IMR-90 (cell line): ENCODE measurements around the gene CCDC150. TPM values are rescaled to one million over a fixed set of nuclear protein-coding genes. Genes with fewer than 3 reads are reported as not detected.

ENCODE experiments used
- ATAC-seq: fragments of 200-7000 bp; cut with Tn5 transposase; 2 replicates; pipeline ENCODE4 v1.9.1; 2020; ENCODE audit warnings: low read depth, mild to moderate bottlenecking, moderate library complexity
- BruUV-seq: library from RNA; stranded (reverse); fragments of 400-500 nt; replicated peaks from 2 replicates; lab custom pipeline; 2021; lab: Mats Ljungman, UMichigan
- CTCF ChIA-PET: fragments of 300-600 bp; formaldehyde crosslinking; extraction: SDS; loops from one replicate; lab custom pipeline; 2021; ENCODE audit warnings: antibody characterized with exemption; lab: Yijun Ruan, JAX
- POLR2A ChIA-PET: fragments of 300-600 bp; sonication (Branson Sonifier 250); formaldehyde crosslinking; loops from one replicate; lab custom pipeline; 2022; ENCODE audit warnings: antibody characterized with exemption; ENCODE audit not compliant: unreplicated experiment; lab: Charles Lee
- DNase-seq: peaks from one replicate; pipeline ENCODE4 v3.0.0; 2013
- H2AFZ ChIP-seq: replicated peaks from 2 replicates; pipeline ENCODE3; 2013; ENCODE audit warnings: low read length, mild to moderate bottlenecking; ENCODE audit not compliant: poor library complexity
- H2AK5ac ChIP-seq: 2 replicates; pipeline ENCODE4 v1.6.1; 2013; ENCODE audit warnings: low read depth, low read length, inconsistent platforms
- H2AK9ac ChIP-seq: replicated peaks from 2 replicates; pipeline ENCODE3; 2013; ENCODE audit warnings: mild to moderate bottlenecking, low read depth, low read length, moderate library complexity; ENCODE audit not compliant: poor library complexity
- H2BK120ac ChIP-seq: 2 replicates; pipeline ENCODE4 v1.6.1; 2013; ENCODE audit warnings: low read depth, low read length, inconsistent platforms
- H2BK15ac ChIP-seq: 3 replicates; pipeline ENCODE4 v1.6.1; 2013; ENCODE audit warnings: low read depth, low read length, inconsistent platforms
- H2BK20ac ChIP-seq: 2 replicates; pipeline ENCODE4 v1.6.1; 2013; ENCODE audit warnings: low read depth, mild to moderate bottlenecking, inconsistent platforms, low read length, moderate library complexity
- H2BK5ac ChIP-seq: 2 replicates; pipeline ENCODE4 v1.6.1; 2013; ENCODE audit warnings: mild to moderate bottlenecking, low read depth, low read length, inconsistent platforms; ENCODE audit not compliant: poor library complexity, severe bottlenecking
- H3K14ac ChIP-seq: replicated peaks from 2 replicates; pipeline ENCODE4 v1.6.1; 2013; ENCODE audit warnings: low read depth, low read length, inconsistent platforms
- H3K18ac ChIP-seq: 2 replicates; pipeline ENCODE4 v1.6.1; 2013; ENCODE audit warnings: low read depth, low read length, control low read depth
- H3K23ac ChIP-seq: 2 replicates; pipeline ENCODE4 v1.6.1; 2013; ENCODE audit warnings: low read depth, low read length, inconsistent platforms
- H3K27ac ChIP-seq: 2 replicates; pipeline ENCODE4 v1.5.1; 2013; ENCODE audit warnings: mild to moderate bottlenecking, control low read depth, low read length; ENCODE audit not compliant: insufficient read depth
- H3K27me3 ChIP-seq: 2 replicates; pipeline ENCODE4 v1.6.1; 2013; ENCODE audit warnings: low read length; ENCODE audit not compliant: control insufficient read depth, insufficient read depth
- H3K36me3 ChIP-seq: 2 replicates; pipeline ENCODE4 v1.6.1; 2013; ENCODE audit warnings: low read length, mixed read lengths; ENCODE audit not compliant: control insufficient read depth, insufficient read depth
- H3K4ac ChIP-seq: 2 replicates; pipeline ENCODE4 v1.6.1; 2013; ENCODE audit warnings: low read depth, low read length, inconsistent platforms
- H3K4me1 ChIP-seq: 2 replicates; pipeline ENCODE4 v1.6.1; 2013; ENCODE audit warnings: low read length, mixed read lengths; ENCODE audit not compliant: control insufficient read depth, insufficient read depth
- H3K4me2 ChIP-seq: 2 replicates; pipeline ENCODE4 v1.6.1; 2013; ENCODE audit warnings: low read depth, mild to moderate bottlenecking, control low read depth, low read length, moderate library complexity
- H3K4me3 ChIP-seq: 2 replicates; pipeline ENCODE4 v1.5.1; 2013; ENCODE audit warnings: low read depth, mild to moderate bottlenecking, control low read depth, low read length, moderate library complexity; ENCODE audit not compliant: insufficient read depth
- H3K56ac ChIP-seq: 2 replicates; pipeline ENCODE4 v1.6.1; 2013; ENCODE audit warnings: low read length, inconsistent platforms; ENCODE audit not compliant: insufficient read depth; ENCODE audit errors: extremely low read depth
- H3K79me1 ChIP-seq, 2 experiments: 2 replicates each; pipeline ENCODE4 v1.6.1; 2013; ENCODE audit warnings: low read length in 2 of 2, inconsistent platforms in 1 of 2, low read depth in 1 of 2
- H3K9ac ChIP-seq: 2 replicates; pipeline ENCODE4 v1.6.1; 2013; ENCODE audit warnings: low read depth, low read length, control low read depth
- H3K9me1 ChIP-seq: 2 replicates; pipeline ENCODE4 v1.6.1; 2013; ENCODE audit warnings: low read length, inconsistent platforms; ENCODE audit not compliant: insufficient read depth
- H3K9me3 ChIP-seq: 2 replicates; pipeline ENCODE4 v1.6.1; 2013; ENCODE audit warnings: low read length; ENCODE audit not compliant: control insufficient read depth, insufficient read depth
- H4K20me1 ChIP-seq: 2 replicates; pipeline ENCODE4 v1.6.1; 2013; ENCODE audit warnings: low read length, inconsistent platforms; ENCODE audit not compliant: insufficient read depth
- H4K5ac ChIP-seq: 2 replicates; pipeline ENCODE4 v1.6.1; 2013; ENCODE audit warnings: mild to moderate bottlenecking, low read depth, low read length, control low read depth
- H4K8ac ChIP-seq, 2 experiments: 2 replicates each; pipeline ENCODE4 v1.6.1; 2013; ENCODE audit warnings: low read depth in 2 of 2, low read length in 2 of 2, control low read depth in 1 of 2, inconsistent platforms in 1 of 2
- H4K91ac ChIP-seq: 2 replicates; pipeline ENCODE4 v1.6.1; 2013; ENCODE audit warnings: low read depth, low read length, inconsistent platforms; ENCODE audit not compliant: insufficient read depth
- BHLHE40 ChIP-seq: fragments of 150-350 bp; IDR thresholded peaks from 2 replicates; pipeline ENCODE4 v1.6.1; 2016; ENCODE audit warnings: mild to moderate bottlenecking, low read depth, low read length
- CEBPB ChIP-seq: IDR thresholded peaks from 2 replicates; pipeline ENCODE4 v1.6.1; 2012; ENCODE audit warnings: low read depth, low read length, improper control_type of control experiment
- CHD1 ChIP-seq: IDR thresholded peaks from 2 replicates; pipeline ENCODE4 v1.6.1; 2012; ENCODE audit warnings: low read depth, low read length, improper control_type of control experiment
- FOS ChIP-seq: fragments of 150-350 bp; IDR thresholded peaks from 2 replicates; pipeline ENCODE4 v1.6.1; 2016; ENCODE audit warnings: low read depth, low read length
- MAFK ChIP-seq: IDR thresholded peaks from 2 replicates; pipeline ENCODE4 v1.6.1; 2012; ENCODE audit warnings: low read depth, low read length, improper control_type of control experiment
- MAZ ChIP-seq: IDR thresholded peaks from 2 replicates; pipeline ENCODE4 v1.6.1; 2012; ENCODE audit warnings: low read depth, mild to moderate bottlenecking, low read length, improper control_type of control experiment, moderate library complexity, borderline replicate concordance
- MXI1 ChIP-seq: IDR thresholded peaks from 2 replicates; pipeline ENCODE4 v1.6.1; 2012; ENCODE audit warnings: low read depth, mild to moderate bottlenecking, low read length, moderate library complexity, borderline replicate concordance
- NFE2L2 ChIP-seq: fragments of 150-350 bp; IDR thresholded peaks from 2 replicates; pipeline ENCODE4 v1.6.1; 2016; ENCODE audit warnings: low read depth, mild to moderate bottlenecking, low read length
- POLR2A ChIP-seq: IDR thresholded peaks from 2 replicates; pipeline ENCODE4 v1.6.1; 2012; ENCODE audit warnings: mild to moderate bottlenecking, low read depth, low read length
- RAD21 ChIP-seq: IDR thresholded peaks from 2 replicates; pipeline ENCODE4 v1.6.1; 2012; ENCODE audit warnings: low read length, improper control_type of control experiment
- RFX5 ChIP-seq: IDR thresholded peaks from 2 replicates; pipeline ENCODE4 v1.8.0; 2012; ENCODE audit warnings: low read depth, mild to moderate bottlenecking, low read length, moderate library complexity
- SMC3 ChIP-seq: fragments of 150-350 bp; IDR thresholded peaks from 2 replicates; pipeline ENCODE4 v1.6.1; 2016; ENCODE audit warnings: low read depth, mild to moderate bottlenecking, antibody characterized with exemption, low read length, moderate library complexity
- dilution Hi-C: fragments of 300-500 bp; cut with HindIII; formaldehyde crosslinking; loops from one replicate; pipeline ENCODE4 v1.14.3; 2018; ENCODE audit warnings: low sequenced_read_pairs; ENCODE audit not compliant: unreplicated experiment
- in situ Hi-C: fragments of 300-500 bp; cut with MboI; formaldehyde crosslinking; loops from 3 replicates; pipeline ENCODE4 v1.14.3; 2019; ENCODE audit warnings: low sequenced_read_pairs, inconsistent platforms, mixed read lengths
- intact Hi-C: fragments of 100-400 bp; cut with micrococcal nuclease; formaldehyde crosslinking; loops from 2 replicates; pipeline ENCODE4 v1.10.0; 2022
- polyA plus RNA-seq, 3 experiments: library from polyadenylated mRNA; depleted of rRNA; stranded (reverse); fragments of >200 nt; gene quantifications; 2 replicates each; pipeline ENCODE4 v1.2.3, GENCODE V29; 2012; ENCODE audit warnings: low replicate concordance in 1 of 3
- total RNA-seq: library from RNA; depleted of rRNA; stranded (reverse); fragments of >200 nt; gene quantifications from 2 replicates; pipeline ENCODE4 v1.2.3, GENCODE V29; 2012
- TF ChIP-seq, protein P1 (sequence below): fragments of 150-350 bp; IDR thresholded peaks from 2 replicates; pipeline ENCODE4 v1.6.1; 2016; ENCODE audit warnings: low read depth, mild to moderate bottlenecking, low read length, moderate library complexity, borderline replicate concordance
- TF ChIP-seq, protein P2 (sequence below): fragments of 150-350 bp; IDR thresholded peaks from 2 replicates; pipeline ENCODE4 v1.6.1; 2017; ENCODE audit warnings: mild to moderate bottlenecking, antibody characterized with exemption, low read length, low read depth

The CCDC150 gene
- total and polyA plus RNA-seq, 2 of the 4 experiments (the other 2 are of a cell fraction): 3.8 to 4.3 TPM

DNA sequence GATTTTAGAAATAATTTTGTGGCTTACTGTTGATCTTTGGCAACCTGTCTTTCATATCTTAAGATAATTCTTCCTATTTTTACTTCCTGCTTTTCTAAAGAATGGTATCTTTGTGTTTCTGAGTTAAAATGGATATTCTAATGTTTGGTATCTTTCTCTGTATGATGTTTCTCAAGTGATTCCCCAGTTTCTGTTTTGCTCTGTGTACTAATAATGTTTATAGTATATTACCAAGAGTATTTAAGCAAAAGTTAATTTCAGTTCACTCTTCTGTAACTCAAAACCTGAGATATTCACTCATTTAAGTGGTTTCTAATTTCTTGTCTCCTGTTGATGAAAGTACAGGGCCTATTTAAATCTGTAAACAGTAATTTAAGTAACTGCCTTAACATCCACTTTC, 58.3 kb downstream of the CCDC150 start:
- no peak overlapping the region for H3K4me3 ChIP-seq
- H3K27ac ChIP-seq: no peak overlapping the region
- no peak overlapping the region for H3K4me2 ChIP-seq
- no TSS peak for BruUV-seq
- no peak overlapping the region for H2BK5ac ChIP-seq
- intact Hi-C loops (no loop called here), dilution Hi-C loops (no loop called here), in situ Hi-C loops (no loop called here)
- no peaks in the 10 kb centered on the region for H4K20me1 ChIP-seq
- no peak overlapping the region for H3K4ac ChIP-seq
- no peaks in the 10 kb centered on the region for H3K79me1 ChIP-seq
- no peak overlapping the region for H2BK15ac ChIP-seq
- H3K27me3 ChIP-seq: no peaks in the 10 kb centered on the region
- H3K9me1 ChIP-seq: no peaks in the 10 kb centered on the region
- no peak overlapping the region for H2AK9ac ChIP-seq
- ChIA-PET CTCF (no interaction called here), POLR2A (no interaction called here)
- no peak overlapping the region for H4K8ac ChIP-seq
- H3K18ac ChIP-seq: no peak overlapping the region
- TF ChIP-seq MAZ: no peak
- no peak for TF ChIP-seq CHD1
- TF ChIP-seq FOS: no peak
- TF ChIP-seq MXI1: no peak
- no peak for TF ChIP-seq CEBPB
- TF ChIP-seq POLR2A: no peak
- no peak for TF ChIP-seq RAD21
- TF ChIP-seq MAFK: no peak
- no peak for TF ChIP-seq NFE2L2
- TF ChIP-seq RFX5: no peak
- TF ChIP-seq SMC3: no peak
- no peak for TF ChIP-seq BHLHE40
- TF ChIP-seq, protein P1, sequence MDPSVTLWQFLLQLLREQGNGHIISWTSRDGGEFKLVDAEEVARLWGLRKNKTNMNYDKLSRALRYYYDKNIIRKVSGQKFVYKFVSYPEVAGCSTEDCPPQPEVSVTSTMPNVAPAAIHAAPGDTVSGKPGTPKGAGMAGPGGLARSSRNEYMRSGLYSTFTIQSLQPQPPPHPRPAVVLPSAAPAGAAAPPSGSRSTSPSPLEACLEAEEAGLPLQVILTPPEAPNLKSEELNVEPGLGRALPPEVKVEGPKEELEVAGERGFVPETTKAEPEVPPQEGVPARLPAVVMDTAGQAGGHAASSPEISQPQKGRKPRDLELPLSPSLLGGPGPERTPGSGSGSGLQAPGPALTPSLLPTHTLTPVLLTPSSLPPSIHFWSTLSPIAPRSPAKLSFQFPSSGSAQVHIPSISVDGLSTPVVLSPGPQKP: no peak
- TF ChIP-seq, protein P2, sequence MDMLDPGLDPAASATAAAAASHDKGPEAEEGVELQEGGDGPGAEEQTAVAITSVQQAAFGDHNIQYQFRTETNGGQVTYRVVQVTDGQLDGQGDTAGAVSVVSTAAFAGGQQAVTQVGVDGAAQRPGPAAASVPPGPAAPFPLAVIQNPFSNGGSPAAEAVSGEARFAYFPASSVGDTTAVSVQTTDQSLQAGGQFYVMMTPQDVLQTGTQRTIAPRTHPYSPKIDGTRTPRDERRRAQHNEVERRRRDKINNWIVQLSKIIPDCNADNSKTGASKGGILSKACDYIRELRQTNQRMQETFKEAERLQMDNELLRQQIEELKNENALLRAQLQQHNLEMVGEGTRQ: no peak
- no peaks in the 10 kb centered on the region for H3K9me3 ChIP-seq
- no peaks in the 10 kb centered on the region for H3K4me1 ChIP-seq
- no peak overlapping the region for H2BK20ac ChIP-seq
- DNase-seq (no peak), ATAC-seq (no peak)
- no peak overlapping the region for H3K56ac ChIP-seq
- no peaks in the 10 kb centered on the region for H3K36me3 ChIP-seq
- H2BK120ac ChIP-seq: no peak overlapping the region
- H4K5ac ChIP-seq: no peak overlapping the region
- H3K14ac ChIP-seq: no peak overlapping the region
- H2AFZ ChIP-seq: no peak overlapping the region
- H2AK5ac ChIP-seq: no peak overlapping the region
- H3K9ac ChIP-seq: no peak overlapping the region
- no peak overlapping the region for H3K23ac ChIP-seq
- no peak overlapping the region for H4K91ac ChIP-seq
